ENCODE results near the gene CBLC. TPM values are rescaled to one million over a fixed set of nuclear protein-coding genes. Genes with fewer than 3 reads are reported as not detected.
A peak's percentile ranks its signal among the peaks of the same experiment; 100 is the strongest.

Gene CBLC
- total RNA-seq, 1 experiment from 2014 or later: 42.3 TPM

GRCh38 chr19:44734357-44734756 is 43.3 kb upstream of the CBLC start:
- no peak overlapping the region for H3K27ac Mint-ChIP-seq (ENCODE audit: unreplicated experiment)
- no peak for TF ChIP-seq CTCF (IDR thresholded peaks at IDR 0.05; ENCODE audit: insufficient read depth in 1 of 2, low read depth in 1 of 2, low read length in 1 of 2, severe bottlenecking in 1 of 2, unreplicated experiment in 1 of 2)
- H3K27me3 Mint-ChIP-seq (ENCODE audit: insufficient read depth, unreplicated experiment): no peaks in the 10 kb centered on the region
- no peaks in the 10 kb centered on the region for H3K4me1 Mint-ChIP-seq (ENCODE audit: low read depth, unreplicated experiment)
- H3K4me3 Mint-ChIP-seq (ENCODE audit: unreplicated experiment): no peak overlapping the region
- no peaks in the 10 kb centered on the region for H3K27me3 ChIP-seq (replicated peaks; ENCODE audit: control insufficient read depth, insufficient read depth, low read length)
- no peaks in the 10 kb centered on the region for H3K9me3 Mint-ChIP-seq (ENCODE audit: unreplicated experiment)
- H3K4me1 ChIP-seq: peaks cover 15% of the 10 kb centered on the region; the same call in 1 of the 2 replicates
- DNase-seq: no peak
- ChIA-PET POLR2A (no interaction called here), CTCF (interaction anchor here (4.2 kb wide), 1 partner anchor 36 kb away, joined by 11 read pairs; no protein-coding TSS in a partner anchor)
- H3K36me3 ChIP-seq (ENCODE audit: control insufficient read depth, insufficient read depth, low read length): no peaks in the 10 kb centered on the region
- no TSS peak for BruUV-seq (replicated peaks)
- no peaks in the 10 kb centered on the region for H3K9me3 ChIP-seq
- H3K4me3 ChIP-seq (ENCODE audit: low read depth, low read length): no peak overlapping the region
- intact Hi-C loops (cut with micrococcal nuclease; ENCODE audit: unreplicated experiment): no loop called here
- no peaks in the 10 kb centered on the region for H3K36me3 Mint-ChIP-seq (ENCODE audit: insufficient read depth, unreplicated experiment)

GRCh38 chr19:44735011-44735410 is 42.7 kb upstream of the CBLC start:
- H3K4me1 ChIP-seq: peaks cover 15% of the 10 kb centered on the region; the same call in 1 of the 2 replicates
- intact Hi-C loops (cut with micrococcal nuclease; ENCODE audit: unreplicated experiment): no loop called here
- H3K27ac Mint-ChIP-seq (ENCODE audit: unreplicated experiment): no peak overlapping the region

GRCh38 chr19:44737238-44738071 is 40.2 kb upstream of the CBLC start:
- Histone ChIP-seq H3K36me3 (ENCODE audit: control insufficient read depth, insufficient read depth, low read length) (no peaks in the 10 kb centered on the region), H3K9me3 (no peaks in the 10 kb centered on the region), H3K4me3 (ENCODE audit: low read depth, low read length) (no peak overlapping the region), H3K27me3 (replicated peaks; ENCODE audit: control insufficient read depth, insufficient read depth, low read length) (no peaks in the 10 kb centered on the region), H3K4me1 (peaks cover 37% of the 10 kb centered on the region)
- BruUV-seq (replicated peaks): no TSS peak
- no peak for DNase-seq
- Mint-ChIP-seq H3K27me3 (ENCODE audit: insufficient read depth, unreplicated experiment) (no peaks in the 10 kb centered on the region), H3K4me3 (ENCODE audit: unreplicated experiment) (no peak overlapping the region), H3K4me1 (ENCODE audit: low read depth, unreplicated experiment) (peaks cover 12% of the 10 kb centered on the region), H3K36me3 (ENCODE audit: insufficient read depth, unreplicated experiment) (peaks cover 10% of the 10 kb centered on the region), H3K9me3 (ENCODE audit: unreplicated experiment) (no peaks in the 10 kb centered on the region), H3K27ac (ENCODE audit: unreplicated experiment) (no peak overlapping the region)
- intact Hi-C loops (cut with micrococcal nuclease; ENCODE audit: unreplicated experiment): no loop called here
- no peak for TF ChIP-seq CTCF (IDR thresholded peaks at IDR 0.05; ENCODE audit: insufficient read depth in 1 of 2, low read depth in 1 of 2, low read length in 1 of 2, severe bottlenecking in 1 of 2, unreplicated experiment in 1 of 2)
- ChIA-PET POLR2A (no interaction called here), CTCF (interaction anchor here (0.7 to 1.9 kb wide), 3 partner anchors 13 to 33 kb away, joined by 3 to 12 read pairs (median 3); no protein-coding TSS in a partner anchor)

More at GRCh38 chr19:44735011-44735410, 42.7 kb upstream of the CBLC start:
- H3K27me3 ChIP-seq (replicated peaks; ENCODE audit: control insufficient read depth, insufficient read depth, low read length): no peaks in the 10 kb centered on the region
- TSS peak; percentile 22 for BruUV-seq (replicated peaks)
- H3K9me3 Mint-ChIP-seq (ENCODE audit: unreplicated experiment): no peaks in the 10 kb centered on the region
- no peaks in the 10 kb centered on the region for H3K36me3 ChIP-seq (ENCODE audit: control insufficient read depth, insufficient read depth, low read length)
- ChIA-PET CTCF (interaction anchor here (4.2 kb wide), 1 partner anchor 36 kb away, joined by 11 read pairs; no protein-coding TSS in a partner anchor), POLR2A (no interaction called here)
- H3K36me3 Mint-ChIP-seq (ENCODE audit: insufficient read depth, unreplicated experiment): no peaks in the 10 kb centered on the region
- DNase-seq: no peak
- no peak for TF ChIP-seq CTCF (IDR thresholded peaks at IDR 0.05; ENCODE audit: insufficient read depth in 1 of 2, low read depth in 1 of 2, low read length in 1 of 2, severe bottlenecking in 1 of 2, unreplicated experiment in 1 of 2)
- H3K27me3 Mint-ChIP-seq (ENCODE audit: insufficient read depth, unreplicated experiment): no peaks in the 10 kb centered on the region
- H3K9me3 ChIP-seq: no peaks in the 10 kb centered on the region
- no peak overlapping the region for H3K4me3 ChIP-seq (ENCODE audit: low read depth, low read length)
- no peak overlapping the region for H3K4me3 Mint-ChIP-seq (ENCODE audit: unreplicated experiment)
- no peaks in the 10 kb centered on the region for H3K4me1 Mint-ChIP-seq (ENCODE audit: low read depth, unreplicated experiment)
